Measurements from ENCODE around the gene KCNJ13.

- TF ChIP-seq CTCF (conservative IDR thresholded peaks at IDR 0.05; ENCODE audit: low read length) (no peak), EZH2phosphoT487 (IDR thresholded peaks at IDR 0.05; ENCODE audit: borderline replicate concordance, low read depth, low read length) (no peak)
These were observed 23.8 kb upstream of the KCNJ13 start for GRCh38 chr2:232800166-232800565.
